ENCODE results near the gene LRRC46. TPM values are rescaled to one million over a fixed set of nuclear protein-coding genes. Genes with fewer than 3 reads are reported as not detected.

Gene LRRC46
- polyA plus RNA-seq, 1 experiment: 0.67 TPM

DNA sequence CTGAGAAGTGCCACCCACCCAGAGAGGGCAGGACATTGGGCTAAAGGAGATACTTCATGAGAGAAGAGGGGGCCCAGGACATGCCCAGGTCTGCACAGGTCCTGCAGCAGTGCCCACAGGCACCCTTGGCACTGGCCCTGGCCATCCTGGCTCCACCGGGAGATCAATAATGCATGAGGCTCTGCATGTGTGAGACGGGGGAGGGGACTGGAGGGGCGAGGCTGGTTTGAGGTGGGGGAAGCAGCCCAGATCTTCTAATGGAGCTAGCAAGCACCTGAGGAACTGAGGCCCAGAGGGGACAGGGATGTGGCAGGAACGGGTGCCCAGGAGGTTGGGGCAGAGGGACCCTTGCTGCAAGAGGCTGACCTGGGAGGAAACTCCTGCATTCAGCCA, 10.4 kb upstream of the LRRC46 start:
- ChIA-PET CTCF (interaction anchor here (1.1 kb wide), 1 partner anchor 20 kb away, joined by 7 read pairs; the partner anchor contains the start of gene SCRN2), POLR2A (interaction anchor here (1.0 to 1.4 kb wide), 2 partner anchors 10 to 11 kb away, joined by 8 to 19 read pairs; partner anchors contain the start of genes LRRC46 and MRPL10)
- Histone ChIP-seq H3K27ac (ENCODE audit: low read depth, low read length) (no peak overlapping the region), H3K4me3 (ENCODE audit: low read depth, low read length) (peak overlapping the region; percentile 85), H3K9me3 (ENCODE audit: control insufficient read depth, insufficient read depth, low read length) (no peaks in the 10 kb centered on the region), H3K27me3 (ENCODE audit: control insufficient read depth, insufficient read depth, low read length) (no peaks in the 10 kb centered on the region)
- no peak for DNase-seq (ENCODE audit: low read depth, low spot score)
- TF ChIP-seq, protein P1, sequence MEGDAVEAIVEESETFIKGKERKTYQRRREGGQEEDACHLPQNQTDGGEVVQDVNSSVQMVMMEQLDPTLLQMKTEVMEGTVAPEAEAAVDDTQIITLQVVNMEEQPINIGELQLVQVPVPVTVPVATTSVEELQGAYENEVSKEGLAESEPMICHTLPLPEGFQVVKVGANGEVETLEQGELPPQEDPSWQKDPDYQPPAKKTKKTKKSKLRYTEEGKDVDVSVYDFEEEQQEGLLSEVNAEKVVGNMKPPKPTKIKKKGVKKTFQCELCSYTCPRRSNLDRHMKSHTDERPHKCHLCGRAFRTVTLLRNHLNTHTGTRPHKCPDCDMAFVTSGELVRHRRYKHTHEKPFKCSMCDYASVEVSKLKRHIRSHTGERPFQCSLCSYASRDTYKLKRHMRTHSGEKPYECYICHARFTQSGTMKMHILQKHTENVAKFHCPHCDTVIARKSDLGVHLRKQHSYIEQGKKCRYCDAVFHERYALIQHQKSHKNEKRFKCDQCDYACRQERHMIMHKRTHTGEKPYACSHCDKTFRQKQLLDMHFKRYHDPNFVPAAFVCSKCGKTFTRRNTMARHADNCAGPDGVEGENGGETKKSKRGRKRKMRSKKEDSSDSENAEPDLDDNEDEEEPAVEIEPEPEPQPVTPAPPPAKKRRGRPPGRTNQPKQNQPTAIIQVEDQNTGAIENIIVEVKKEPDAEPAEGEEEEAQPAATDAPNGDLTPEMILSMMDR (IDR thresholded peaks at IDR 0.05; ENCODE audit: low read depth, low read length): no peak

DNA sequence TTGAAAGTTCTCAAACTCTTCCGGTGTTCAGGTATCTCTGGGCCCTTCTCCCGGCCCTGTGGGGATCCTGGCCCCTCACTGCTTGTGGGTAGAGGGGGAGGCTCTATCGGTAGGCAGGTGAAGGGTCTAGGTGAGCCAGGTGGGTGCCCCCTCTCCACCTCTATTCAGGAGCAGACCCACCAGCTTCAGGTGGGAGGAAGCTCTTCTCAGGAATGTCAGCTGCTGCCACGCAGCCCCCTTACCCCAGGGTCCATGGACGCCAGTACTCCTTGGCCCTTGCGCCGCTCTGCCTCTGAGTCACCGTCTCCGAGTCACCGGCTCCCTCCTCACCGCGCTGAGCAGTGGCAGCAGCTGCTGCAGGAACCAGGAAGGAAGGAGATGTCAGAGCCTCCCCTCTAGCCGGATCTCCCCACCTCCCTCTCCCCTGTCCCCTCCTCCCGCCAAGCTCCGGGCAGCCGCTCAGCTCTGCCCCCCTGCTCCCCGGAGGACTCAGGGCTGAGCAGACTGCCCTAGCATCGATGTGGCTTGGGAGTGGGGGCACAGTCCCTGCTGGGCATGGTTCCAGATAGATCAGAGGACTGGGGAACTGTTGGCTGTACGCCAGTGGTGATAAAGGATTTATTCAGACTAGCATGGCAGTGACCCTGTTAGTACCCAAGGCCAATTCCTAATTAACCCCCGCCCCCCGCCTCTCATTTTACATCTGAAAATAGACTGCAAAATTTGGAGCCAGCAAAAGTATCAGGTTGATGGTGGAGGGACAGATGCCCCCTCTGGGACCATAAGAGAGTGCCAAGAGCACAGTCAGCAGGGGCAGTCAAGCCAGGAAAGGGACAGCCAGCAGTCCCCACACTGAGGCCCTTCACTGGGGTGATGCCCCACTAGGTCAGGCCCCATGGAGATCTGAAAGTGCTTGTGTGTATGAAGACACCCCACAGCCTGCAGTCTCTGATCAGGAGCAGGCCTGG, 9.8 kb upstream of the LRRC46 start, which contains the start of gene OSBPL7:
TSS of gene OSBPL7 (minus strand) at position 371 of the 968 bp plus-strand sequence. CDS start 1,516 bp downstream, outside the sequence.
- Histone ChIP-seq H3K4me3 (ENCODE audit: low read depth, low read length) (peak within 1 kb of the TSS; percentile 85), H3K9me3 (ENCODE audit: control insufficient read depth, insufficient read depth, low read length) (no peaks in the 10 kb centered on the region), H3K27ac (ENCODE audit: low read depth, low read length) (peak within 1 kb of the TSS; percentile 31), H3K27me3 (ENCODE audit: control insufficient read depth, insufficient read depth, low read length) (no peaks in the 10 kb centered on the region)
- CTCF ChIA-PET: interaction anchor here (0.9 to 1.5 kb wide), 4 partner anchors 20 to 158 kb away, joined by 5 to 7 read pairs (median 5); partner anchors contain the start of gene SCRN2
- TF ChIP-seq, protein P1 (IDR thresholded peaks at IDR 0.05; ENCODE audit: low read depth, low read length): no peak; the same call in 1 of the 2 replicates
- POLR2A ChIA-PET: interaction anchor here (0.6 to 1.4 kb wide), 3 partner anchors 9 to 108 kb away, joined by 3 to 19 read pairs (median 8); partner anchors contain the start of genes LRRC46 and MRPL10
- peak; percentile 52 for DNase-seq (ENCODE audit: low read depth, low spot score)

DNA sequence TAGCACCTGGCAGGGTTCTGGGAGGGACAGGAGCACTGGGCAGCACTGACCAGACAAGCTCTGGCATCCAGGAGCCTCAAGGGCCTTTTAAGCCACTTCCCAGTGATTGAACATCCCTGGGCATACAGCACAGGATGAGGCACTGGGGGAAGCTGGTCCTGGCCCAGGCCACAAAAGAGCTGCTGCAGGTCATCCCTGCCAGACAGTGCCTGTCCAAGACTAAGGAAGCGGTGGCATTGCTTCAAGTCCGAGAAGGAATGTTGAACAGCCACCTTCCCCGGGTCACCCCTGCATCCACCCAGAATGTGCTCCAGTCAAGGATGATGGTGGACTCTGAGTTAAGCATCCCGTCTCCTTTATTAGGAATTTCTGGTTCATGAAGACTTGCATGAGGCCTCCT, 8.7 kb upstream of the LRRC46 start:
- no peak overlapping the region for H3K4me3 ChIP-seq (ENCODE audit: low read depth, low read length)
- ChIA-PET CTCF (interaction anchor here (1.5 kb wide), 1 partner anchor 69 kb away, joined by 5 read pairs; no protein-coding TSS in a partner anchor), POLR2A (interaction anchor here (0.6 kb wide), 1 partner anchor 39 kb away, joined by 5 read pairs; no protein-coding TSS in a partner anchor)
- H3K27ac ChIP-seq (ENCODE audit: low read depth, low read length): no peak overlapping the region
- TF ChIP-seq, protein P1 (IDR thresholded peaks at IDR 0.05; ENCODE audit: low read depth, low read length): no peak
- H3K27me3 ChIP-seq (ENCODE audit: control insufficient read depth, insufficient read depth, low read length): no peaks in the 10 kb centered on the region
- H3K9me3 ChIP-seq (ENCODE audit: control insufficient read depth, insufficient read depth, low read length): no peaks in the 10 kb centered on the region
- no peak for DNase-seq (ENCODE audit: low read depth, low spot score)

DNA sequence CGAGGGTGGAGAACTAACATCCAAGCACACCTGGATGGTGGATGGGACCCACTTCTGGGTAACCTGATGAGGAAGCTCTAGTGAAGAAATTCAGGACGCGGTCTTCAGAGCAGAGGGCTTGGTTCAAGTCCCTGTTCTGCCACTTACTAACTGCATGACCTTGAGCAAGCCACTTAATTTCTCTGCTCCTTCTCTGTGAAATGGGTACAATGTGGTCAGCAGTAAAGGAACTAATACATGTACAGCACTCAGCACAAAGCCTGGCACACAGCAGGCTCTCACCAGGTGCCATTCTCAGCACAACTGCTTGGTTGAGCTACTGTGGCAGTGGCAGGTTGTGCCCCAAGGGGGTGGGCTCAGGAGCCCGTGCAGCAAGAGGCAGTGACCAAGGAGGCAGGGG, 8.0 kb upstream of the LRRC46 start:
- H3K4me3 ChIP-seq (ENCODE audit: low read depth, low read length): no peak overlapping the region
- H3K9me3 ChIP-seq (ENCODE audit: control insufficient read depth, insufficient read depth, low read length): no peaks in the 10 kb centered on the region
- no peaks in the 10 kb centered on the region for H3K27me3 ChIP-seq (ENCODE audit: control insufficient read depth, insufficient read depth, low read length)
- POLR2A ChIA-PET: interaction anchor here (0.6 kb wide), 1 partner anchor 39 kb away, joined by 5 read pairs; no protein-coding TSS in a partner anchor
- no peak overlapping the region for H3K27ac ChIP-seq (ENCODE audit: low read depth, low read length)
- TF ChIP-seq, protein P1 (IDR thresholded peaks at IDR 0.05; ENCODE audit: low read depth, low read length): no peak
- CTCF ChIA-PET: interaction anchor here (0.6 kb wide), 1 partner anchor 129 kb away, joined by 4 read pairs; no protein-coding TSS in a partner anchor
- DNase-seq (ENCODE audit: low read depth, low spot score): no peak

All from AG04450 (cell line).